COLO668 (cell line): Measurements from ENCODE around the gene LRP11.
"Not testable (repeated sequence)": the region's sequence is repeated elsewhere in the genome, so short reads cannot be mapped to it uniquely, and the experiment has no call there.

Source experiments
- DNase-seq: peaks from one replicate; lab custom pipeline; 2025; ENCODE audit not compliant: unreplicated experiment; lab: John Stamatoyannopoulos, UW

Gene LRP11

GRCh38 chr6:149863698-149864577, at the start of gene LRP11:
LRP11 (minus strand) TSS chr6:149864359; CDS start chr6:149864020, 339 bp downstream.
- peak; percentile 87 for DNase-seq

- no peak for DNase-seq
Measured at GRCh38 chr6:149913540-149914240, 49.5 kb upstream of the LRP11 start.

GRCh38 chr6:149913085-149913484, 48.9 kb upstream of the LRP11 start:
- no peak for DNase-seq

- DNase-seq: not testable (repeated sequence)
Measured at GRCh38 chr6:149912680-149913079, 48.5 kb upstream of the LRP11 start.

- DNase-seq: no peak
Measured at GRCh38 chr6:149910721-149911151, 46.6 kb upstream of the LRP11 start.

- DNase-seq: no peak
Measured at GRCh38 chr6:149909701-149910470, 45.7 kb upstream of the LRP11 start.

- not testable (repeated sequence) for DNase-seq
Measured at GRCh38 chr6:149908480-149908879, 44.3 kb upstream of the LRP11 start.

- DNase-seq: no peak
Measured at GRCh38 chr6:149907317-149907716, 43.2 kb upstream of the LRP11 start.

GRCh38 chr6:149906405-149906804, 42.2 kb upstream of the LRP11 start:
- no peak for DNase-seq

GRCh38 chr6:149905911-149906371, 41.8 kb upstream of the LRP11 start:
- peak; percentile 16 for DNase-seq

GRCh38 chr6:149905371-149905910, 41.3 kb upstream of the LRP11 start:
- no peak for DNase-seq

GRCh38 chr6:149904661-149905370, 40.7 kb upstream of the LRP11 start:
- no peak for DNase-seq

GRCh38 chr6:149903938-149904611, 39.9 kb upstream of the LRP11 start:
- peak; percentile 64 for DNase-seq

GRCh38 chr6:149901444-149902140, 37.4 kb upstream of the LRP11 start:
- no peak for DNase-seq

GRCh38 chr6:149900620-149901443, 36.7 kb upstream of the LRP11 start:
- DNase-seq: no peak

GRCh38 chr6:149899926-149900619, 35.9 kb upstream of the LRP11 start:
- DNase-seq: no peak

GRCh38 chr6:149899486-149899885, 35.3 kb upstream of the LRP11 start:
- no peak for DNase-seq

GRCh38 chr6:149898966-149899365, 34.8 kb upstream of the LRP11 start:
- DNase-seq: no peak
